CD4-positive, alpha-beta T cell treated with Interleukin-4 for 4 hours (primary cell): Measurements from ENCODE around the gene CYP11A1.

Source experiments
- DNase-seq: peaks from one replicate; pipeline ENCODE4 v3.0.0-alpha.2; 2020

Gene CYP11A1

GRCh38 chr15:74293021-74293810, 74.2 kb downstream of the CYP11A1 start:
- DNase-seq, result no peak

GRCh38 chr15:74291101-74292071, 76.1 kb downstream of the CYP11A1 start:
- peak; percentile 19 for DNase-seq

- DNase-seq, result no peak
Observed at GRCh38 chr15:74290645-74291044, 76.8 kb downstream of the CYP11A1 start.

GRCh38 chr15:74289671-74290070, 77.8 kb downstream of the CYP11A1 start:
- DNase-seq, result no peak
